A549 treated with Hydrocortisone at 1 μM for 4 hours (cell line): ENCODE measurements around the gene KLHL33. TPM values are rescaled to one million over a fixed set of nuclear protein-coding genes. Genes with fewer than 3 reads are reported as not detected.

Experiments used
- total RNA-seq: library from RNA; stranded (reverse); fragments of 200-300 nt; extraction: Qiagen RNA extraction; gene quantifications from 5 replicates; pipeline ENCODE4 v1.2.3, GENCODE V29; 2022

Gene KLHL33, protein sequence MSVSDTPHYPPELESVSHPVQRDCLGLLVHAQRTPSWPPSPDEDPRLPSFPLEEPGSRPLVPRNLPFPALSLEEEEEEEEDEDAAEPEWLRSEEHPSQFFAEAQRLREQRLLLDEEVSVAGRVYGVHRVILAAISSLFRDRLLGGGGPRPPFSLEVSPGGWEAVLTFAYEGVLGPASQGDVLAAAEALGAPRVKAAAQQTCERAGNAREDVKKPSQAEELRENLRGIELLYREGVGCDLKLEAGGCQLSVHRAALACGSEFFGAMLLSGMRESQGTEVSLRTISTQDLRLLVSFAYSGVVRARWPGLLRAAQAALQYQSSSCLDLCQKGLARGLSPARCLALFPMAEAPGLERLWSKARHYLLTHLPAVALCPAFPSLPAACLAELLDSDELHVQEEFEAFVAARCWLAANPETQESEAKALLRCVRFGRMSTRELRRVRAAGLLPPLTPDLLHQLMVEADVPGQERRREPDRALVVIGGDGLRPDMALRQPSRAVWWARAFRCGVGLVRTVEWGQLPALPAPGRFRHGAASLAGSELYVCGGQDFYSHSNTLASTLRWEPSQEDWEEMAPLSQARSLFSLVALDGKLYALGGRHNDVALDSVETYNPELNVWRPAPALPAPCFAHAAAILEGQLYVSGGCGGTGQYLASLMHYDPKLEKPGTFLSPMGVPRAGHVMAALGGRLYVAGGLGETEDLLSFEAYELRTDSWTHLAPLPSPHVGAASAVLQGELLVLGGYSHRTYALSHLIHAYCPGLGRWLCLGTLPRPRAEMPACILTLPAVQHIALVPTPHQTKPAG
- 0.01 TPM in 1 of 5 replicates, not detected in the others for total RNA-seq

GRCh38 chr14:20435582-20436362 is at the start of gene KLHL33:
Gene KLHL33, minus strand, starts transcription at chr14:20436166. Its CDS starts 355 bp downstream, at chr14:20435811.

GRCh38 chr14:20469242-20469889 is 33.4 kb upstream of the KLHL33 start, which contains the start of gene PNP:
Gene PNP, plus strand, starts transcription at chr14:20469406. Its CDS starts 119 bp downstream, at chr14:20469525.

GRCh38 chr14:20461225-20462141 is 25.5 kb upstream of the KLHL33 start, which contains the start of gene PIP4P1:
Gene PIP4P1, minus strand, starts transcription at chr14:20461434. Its CDS starts 109 bp downstream, at chr14:20461325.

DNA sequence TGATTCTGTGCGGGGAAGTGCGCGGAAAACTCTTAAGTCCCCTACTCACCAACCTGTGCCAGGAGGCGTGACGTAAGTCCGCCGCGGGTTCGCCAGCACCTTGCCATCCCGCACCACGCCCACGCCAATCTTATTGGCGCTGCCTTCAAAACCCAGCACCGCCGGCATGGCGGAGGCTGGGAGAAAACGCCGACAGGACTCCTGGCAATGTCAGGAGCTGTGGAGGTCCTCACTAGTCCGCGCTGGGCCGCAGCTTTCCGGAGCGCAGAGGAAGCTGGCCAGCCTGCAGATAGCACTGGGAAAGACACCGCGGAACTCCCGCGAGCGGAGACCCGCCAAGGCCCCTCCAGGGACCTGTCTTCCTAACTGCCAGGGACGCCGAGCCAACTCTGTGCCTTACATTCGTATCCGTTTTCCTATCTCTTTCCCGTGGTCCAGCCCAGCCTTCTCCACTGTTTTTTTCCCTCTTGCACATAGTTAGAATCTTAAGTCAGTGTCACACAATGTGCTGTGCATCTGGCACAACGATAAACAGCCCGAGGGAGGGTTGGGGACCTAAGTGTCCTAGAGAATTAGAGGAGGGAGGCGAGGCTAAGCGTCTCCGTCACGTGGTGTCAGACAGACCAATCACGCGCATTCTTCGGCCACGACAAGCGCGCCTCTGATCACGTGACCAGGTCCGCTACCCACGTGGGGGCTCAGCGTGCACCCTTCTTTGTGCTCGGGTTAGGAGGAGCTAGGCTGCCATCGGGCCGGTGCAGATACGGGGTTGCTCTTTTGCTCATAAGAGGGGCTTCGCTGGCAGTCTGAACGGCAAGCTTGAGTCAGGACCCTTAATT is 18.8 kb upstream of the KLHL33 start, which contains the start of the genes APEX1 and OSGEP:
APEX1 (plus strand) TSS at position 711 of the 839 bp plus-strand sequence. CDS start 420 bp downstream, outside the sequence.
OSGEP (minus strand) TSS at position 297 of the 839 bp plus-strand sequence; CDS start at position 168, 129 bp downstream.

GRCh38 chr14:20412876-20413743 is 22.9 kb downstream of the KLHL33 start, which contains the start of gene TEP1:
Gene TEP1, minus strand, starts transcription at chr14:20413501. Its CDS starts 5,062 bp downstream, at chr14:20408439.

Other genes with a start within 250 kb of the KLHL33 start
- gene OR11G2, start 245.3 kb downstream of the KLHL33 start, total RNA-seq: not detected in 5 replicates
- not detected in 5 replicates for gene OR11H6, start 212.5 kb downstream of the KLHL33 start, total RNA-seq
- gene OR11H7, start 207.2 kb downstream of the KLHL33 start, total RNA-seq: not detected in 5 replicates
- gene OR11H4, start 196.9 kb downstream of the KLHL33 start, total RNA-seq: not detected in 5 replicates
- gene TTC5, start 130.2 kb downstream of the KLHL33 start, total RNA-seq: 17.3 to 27.1 TPM (median 18.5 TPM) in 5 replicates
- 37.7 to 46.5 TPM (median 39.4 TPM) in 5 replicates for gene CCNB1IP1, start 102.9 kb downstream of the KLHL33 start, total RNA-seq
- 17.3 to 24.3 TPM (median 18.7 TPM) in 5 replicates for gene PARP2, start 92.5 kb downstream of the KLHL33 start, total RNA-seq
- gene TEP1, start 22.7 kb downstream of the KLHL33 start, total RNA-seq: 8.2 to 10.7 TPM (median 9.4 TPM) in 5 replicates
- gene OSGEP, start 18.6 kb upstream of the KLHL33 start, total RNA-seq: 24.7 to 28.8 TPM (median 25.7 TPM) in 5 replicates
- gene APEX1, start 19.1 kb upstream of the KLHL33 start, total RNA-seq: 249 to 284 TPM (median 257 TPM) in 5 replicates
- gene PIP4P1, start 25.3 kb upstream of the KLHL33 start, total RNA-seq: 29.0 to 42.3 TPM (median 32.5 TPM) in 5 replicates
- gene PNP, start 33.2 kb upstream of the KLHL33 start, total RNA-seq: 141 to 164 TPM (median 143 TPM) in 5 replicates
- 0.13 to 0.58 TPM (median 0.34 TPM) in 5 replicates for gene RNASE10, start 69.4 kb upstream of the KLHL33 start, total RNA-seq
- not detected in 5 replicates for gene RNASE9, start 124.9 kb upstream of the KLHL33 start, total RNA-seq
- not detected in 5 replicates for gene RNASE11, start 151.8 kb upstream of the KLHL33 start, total RNA-seq
- gene RNASE12, start 155.2 kb upstream of the KLHL33 start, total RNA-seq: not detected in 5 replicates
- gene OR6S1, start 205.5 kb upstream of the KLHL33 start, total RNA-seq: not detected in 5 replicates
- gene RNASE4, start 248.4 kb upstream of the KLHL33 start, total RNA-seq: 5.6 to 8.6 TPM (median 6.9 TPM) in 5 replicates